Fibroblast of pulmonary artery (primary cell): ENCODE measurements around the gene HEXIM2.

ENCODE experiments used
- DNase-seq: peaks from one replicate; pipeline ENCODE4 v3.0.0-alpha.2; 2010; ENCODE audit warnings: low read depth
- H3K4me3 ChIP-seq: replicated peaks from 2 replicates; pipeline ENCODE4 v1.5.1; 2011; ENCODE audit warnings: low read depth, mild to moderate bottlenecking, control low read depth, low read length, moderate library complexity
- CTCF ChIP-seq: IDR thresholded peaks from 2 replicates; pipeline ENCODE4 v1.5.1; 2011; ENCODE audit warnings: mild to moderate bottlenecking, control low read depth, low read length, inconsistent platforms; ENCODE audit errors: missing control alignments

Gene HEXIM2

GRCh38 chr17:45145035-45145389 lies 16.7 kb upstream of the HEXIM2 start:
- no peak for DNase-seq
- no peak for TF ChIP-seq CTCF
- no peak overlapping the region for H3K4me3 ChIP-seq

- no peak for TF ChIP-seq CTCF
- H3K4me3 ChIP-seq = no peak overlapping the region
- DNase-seq = no peak
Observed at GRCh38 chr17:45146166-45146565, 15.5 kb upstream of the HEXIM2 start.

- TF ChIP-seq CTCF = no peak
- peak overlapping the region; percentile 73 for H3K4me3 ChIP-seq
- DNase-seq = no peak
Observed at GRCh38 chr17:45146592-45146889, 15.1 kb upstream of the HEXIM2 start.

- peak overlapping the region; percentile 73 for H3K4me3 ChIP-seq
- peak; percentile 79 for DNase-seq
- TF ChIP-seq CTCF = no peak
Observed at GRCh38 chr17:45146890-45147580, 14.6 kb upstream of the HEXIM2 start.

GRCh38 chr17:45147581-45148182 lies 14.0 kb upstream of the HEXIM2 start:
- TF ChIP-seq CTCF = no peak
- peak; percentile 97 for DNase-seq
- peak overlapping the region; percentile 73 for H3K4me3 ChIP-seq

- peak; percentile 100 for DNase-seq
- H3K4me3 ChIP-seq = peak within 1 kb of the TSS; percentile 99
- TF ChIP-seq CTCF = no peak
Observed at GRCh38 chr17:45148183-45149036, 13.3 kb upstream of the HEXIM2 start, which contains the start of gene HEXIM1. HEXIM1 (plus strand) TSS chr17:45148475; CDS start chr17:45149191, 716 bp downstream.
